Right renal pelvis (tissue), 4 donors: ENCODE measurements around the gene PFDN1. TPM values are rescaled to one million over a fixed set of nuclear protein-coding genes. Genes with fewer than 3 reads are reported as not detected.

Source experiments
- DNase-seq, 4 donors: peaks; one replicate each; pipeline ENCODE4 v3.0.0-alpha.2; 2013; ENCODE audit warnings: low read depth in 4 of 4, low spot score in 3 of 4, missing footprints in 1 of 4
- polyA plus RNA-seq, 4 donors: library from polyadenylated mRNA; unstranded; fragments of 120-200 nt; gene quantifications; one replicate each; pipeline ENCODE4 v1.2.1, GENCODE V29; 2013; ENCODE audit not compliant: insufficient read length in 4 of 4

Gene PFDN1
- polyA plus RNA-seq, 4 donors, result 89.3 to 109 (median 104) TPM

DNA sequence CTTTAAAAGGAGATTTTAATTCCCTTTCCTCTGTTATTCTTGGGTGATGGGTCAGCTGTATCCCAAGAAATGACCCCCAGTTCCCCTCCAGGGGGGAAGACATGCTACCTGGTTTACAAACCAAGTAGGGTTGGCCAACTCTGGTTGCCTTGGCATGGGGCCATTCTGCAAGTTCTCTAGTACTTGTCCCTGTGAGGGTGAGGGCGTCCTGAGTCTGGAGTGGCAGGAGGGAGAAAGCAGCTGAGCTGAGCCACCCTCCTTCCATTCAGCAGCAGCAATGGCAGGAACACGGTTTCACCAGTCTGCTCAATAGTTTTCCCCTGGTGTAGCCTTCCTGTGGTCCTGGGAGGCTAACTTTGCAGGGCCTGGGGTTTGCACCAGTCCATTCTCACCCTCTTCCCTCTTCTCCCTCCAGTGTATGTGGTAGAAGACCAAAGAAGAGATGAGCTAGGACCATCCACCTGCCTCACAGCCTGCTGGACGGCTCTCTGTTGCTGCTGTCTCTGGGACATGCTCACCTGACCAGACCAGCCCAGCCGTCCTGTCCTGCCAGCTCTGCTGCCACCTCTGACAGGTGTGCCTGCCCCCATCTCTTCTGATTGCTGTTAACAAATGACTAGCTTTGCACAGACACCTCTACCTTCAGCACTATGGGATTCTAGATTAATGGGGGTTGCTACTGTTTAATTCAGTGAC lies 59.9 kb downstream of the PFDN1 start:
- DNase-seq, result no peak

DNA sequence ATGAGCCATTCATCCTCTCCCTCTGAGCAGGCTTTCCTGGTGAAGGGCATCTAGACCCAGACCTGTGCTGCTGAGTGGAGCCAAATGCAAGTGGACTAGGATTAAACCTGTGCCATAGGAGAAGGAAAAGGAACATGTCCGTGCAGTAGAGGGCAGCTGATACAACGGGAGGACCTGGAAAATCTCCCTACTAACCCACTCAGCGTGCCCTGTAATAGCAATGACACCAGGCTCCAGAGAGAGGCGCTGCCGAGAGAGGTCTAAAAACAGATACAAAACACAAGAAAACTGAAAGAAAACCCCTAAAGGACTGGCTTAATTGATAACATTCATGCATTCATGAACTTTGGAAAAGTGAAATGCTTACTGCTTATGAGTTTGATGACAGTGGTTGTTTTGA lies 60.8 kb downstream of the PFDN1 start:
- DNase-seq, result no peak

DNA sequence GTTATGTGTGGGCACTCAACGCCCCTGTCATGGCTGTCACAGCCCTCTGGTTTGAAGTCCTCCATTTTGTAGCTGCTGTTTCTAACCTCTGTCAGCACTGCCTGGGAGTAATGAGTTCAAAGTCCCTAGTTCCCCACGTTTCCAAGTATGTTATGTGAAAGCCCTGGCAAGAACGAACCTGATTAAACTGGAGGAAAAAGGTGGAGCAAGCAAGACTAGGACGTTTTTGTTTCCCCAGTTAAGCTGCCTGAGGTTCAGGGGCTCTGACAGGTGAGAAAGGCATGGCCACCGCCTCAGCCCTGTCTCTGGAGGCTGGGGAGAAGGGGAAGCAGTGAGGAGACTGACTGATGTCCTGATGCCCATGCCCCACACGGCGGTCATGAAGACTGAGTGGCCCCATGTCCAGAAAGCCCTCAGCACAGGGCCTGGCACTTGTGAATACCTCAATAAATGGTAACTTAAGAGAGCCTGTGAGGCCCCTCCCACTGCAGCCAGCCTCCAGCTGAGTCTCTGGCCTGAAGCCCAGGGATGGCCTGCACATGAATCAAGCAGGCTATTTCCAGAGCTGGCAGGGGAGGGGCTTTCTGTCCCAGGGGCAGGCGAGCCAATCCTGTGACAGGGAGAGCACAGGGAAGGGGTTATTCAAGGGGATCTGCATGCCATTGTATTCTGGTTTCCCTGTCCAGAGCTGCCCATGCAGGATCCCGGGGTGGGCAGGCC lies 61.8 kb downstream of the PFDN1 start:
- DNase-seq, result peak; percentile 43 to 74 (median 61)

DNA sequence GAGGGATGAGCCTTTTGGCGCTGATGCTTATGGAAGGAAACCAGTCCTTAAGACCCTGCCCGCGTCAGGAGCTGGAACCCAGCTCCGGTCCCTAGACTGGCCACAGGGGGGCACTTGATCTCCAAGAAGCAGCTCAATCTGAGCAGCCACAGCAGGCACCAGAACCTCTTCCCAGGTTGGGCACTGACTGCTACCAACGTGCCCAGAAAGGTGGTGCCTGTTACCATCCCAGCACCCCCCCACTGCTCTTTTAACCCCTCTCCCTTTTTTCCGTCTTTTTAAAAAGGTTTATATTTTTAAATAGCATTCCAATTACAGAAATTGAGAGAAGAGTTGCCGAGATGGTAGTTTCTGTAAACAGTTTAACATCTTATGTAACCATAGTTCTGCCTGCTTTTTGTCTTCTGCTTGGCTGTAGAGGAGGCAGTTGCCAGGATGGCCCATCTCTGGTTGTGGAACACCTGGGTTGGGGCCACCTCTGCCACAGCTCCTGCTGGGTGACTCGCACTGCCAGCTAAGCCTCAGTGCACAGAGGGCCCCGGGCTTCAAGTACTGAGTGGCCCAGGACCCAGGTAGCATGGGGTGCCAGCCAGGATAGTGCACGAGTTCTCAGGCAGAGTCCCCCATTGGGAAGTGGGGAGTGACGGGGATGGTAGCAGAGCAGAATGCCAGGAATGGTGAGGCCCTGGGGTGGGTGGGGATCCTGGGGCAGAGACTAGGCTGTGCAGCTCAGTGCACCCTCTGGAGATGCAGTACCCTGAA lies 62.8 kb downstream of the PFDN1 start:
- DNase-seq, result no peak

DNA sequence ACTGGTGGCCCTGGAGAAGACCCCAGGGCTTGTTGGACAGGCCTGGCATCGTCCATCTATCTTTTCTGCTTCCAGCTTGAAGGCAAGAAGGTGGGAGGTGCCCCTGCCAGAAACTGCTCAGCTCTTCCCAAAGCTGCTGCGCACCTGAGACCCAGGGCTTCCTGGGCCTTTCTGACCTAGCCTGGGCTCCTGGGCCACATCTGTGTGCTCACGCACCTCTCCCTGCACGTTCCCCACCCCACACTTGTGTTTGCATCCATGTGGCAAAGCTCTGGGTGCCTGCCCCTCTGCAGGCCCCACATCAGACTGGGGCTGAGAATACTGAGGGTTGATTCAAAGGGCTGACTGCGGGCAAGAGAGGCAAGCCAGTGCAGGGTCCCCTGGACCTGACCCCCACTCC lies 63.4 kb downstream of the PFDN1 start:
- DNase-seq, result no peak

DNA sequence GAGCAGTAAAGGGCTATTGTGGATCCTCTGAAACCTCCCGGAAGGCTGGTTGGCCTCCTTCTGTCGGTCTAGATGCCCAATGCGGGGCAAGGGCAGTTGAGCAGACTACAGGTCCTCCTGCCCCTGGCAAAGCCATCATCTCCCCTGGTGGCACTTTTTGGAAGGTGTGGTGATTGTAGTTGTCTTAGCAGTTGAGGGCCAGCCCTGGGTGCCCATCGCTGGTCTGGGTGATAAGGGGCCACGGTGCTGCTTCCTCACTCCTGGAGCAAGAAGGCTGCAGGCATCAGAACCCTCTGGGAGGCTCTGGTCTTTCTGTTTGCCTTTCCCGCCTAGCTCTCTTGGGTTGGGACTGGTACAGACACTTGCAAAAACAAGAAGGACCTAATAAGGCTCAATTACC lies 64.1 kb downstream of the PFDN1 start:
- no peak for DNase-seq

DNA sequence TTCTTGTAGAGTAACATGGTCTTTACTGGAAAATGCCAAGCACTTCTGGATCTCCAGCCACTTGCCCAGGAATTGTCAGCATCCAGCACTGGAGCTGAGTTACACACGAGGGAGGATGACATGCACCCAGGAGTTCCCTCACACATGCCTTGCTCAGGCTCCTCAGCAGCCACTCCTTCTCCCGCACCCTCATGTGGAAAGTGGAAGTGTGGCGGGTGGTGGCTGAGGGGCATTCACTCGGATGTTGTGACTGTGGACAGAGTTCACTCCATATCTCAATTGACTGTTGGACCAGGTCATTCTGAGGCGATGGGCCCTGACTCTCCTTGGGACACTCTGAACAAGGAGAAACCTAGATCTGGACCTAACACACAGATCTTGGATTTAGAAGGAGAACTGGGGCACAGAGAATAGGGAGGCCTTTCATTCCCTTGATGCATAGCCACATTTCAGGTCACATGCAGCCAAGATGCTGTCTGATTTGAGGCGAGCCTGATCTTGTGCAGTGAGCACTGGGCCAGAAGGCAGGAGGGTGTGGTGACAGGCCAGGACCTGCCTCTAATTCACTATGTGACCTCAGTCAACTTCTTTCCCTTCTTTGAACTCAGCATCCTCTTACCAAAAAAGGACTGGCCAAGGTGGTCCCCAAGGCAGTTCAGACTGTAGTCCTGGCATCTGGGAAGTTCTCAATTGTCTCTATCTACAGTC lies 65.9 kb downstream of the PFDN1 start:
- DNase-seq, result no peak

DNA sequence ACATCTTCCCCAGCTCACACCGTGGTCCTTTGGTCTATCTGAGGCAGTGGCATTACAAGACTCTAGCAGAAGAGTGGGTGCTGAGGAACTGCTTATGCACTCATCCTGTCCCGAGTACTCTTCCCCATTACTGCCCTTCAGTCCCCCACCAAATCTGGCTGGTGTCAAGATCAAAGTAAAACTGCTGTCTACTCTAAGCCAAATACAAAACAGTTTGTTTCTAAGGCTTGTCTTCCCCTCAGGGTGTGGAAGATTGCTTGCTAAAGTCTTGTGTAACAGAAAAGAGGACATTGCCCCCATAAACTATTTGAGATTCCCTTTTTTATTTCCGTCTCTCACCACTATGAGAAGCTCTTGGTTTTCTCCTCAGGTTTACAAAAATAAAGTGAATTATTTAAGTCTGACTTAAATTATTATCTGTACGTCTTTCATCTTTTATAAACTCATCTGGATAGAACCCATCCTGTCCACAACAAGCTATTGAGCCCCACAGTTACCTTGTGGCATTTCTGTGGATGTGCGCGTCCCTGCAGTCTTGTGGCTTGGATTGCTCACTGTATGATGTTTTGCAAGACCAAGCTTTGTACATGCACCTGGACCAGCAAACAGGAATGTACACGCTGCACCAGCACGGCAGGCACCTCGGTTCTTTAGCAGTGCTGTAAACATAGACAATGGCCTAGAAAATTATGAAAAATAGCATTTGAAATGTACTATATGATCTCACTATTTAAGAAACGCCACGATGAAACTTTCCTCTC lies 66.9 kb downstream of the PFDN1 start:
- no peak for DNase-seq

DNA sequence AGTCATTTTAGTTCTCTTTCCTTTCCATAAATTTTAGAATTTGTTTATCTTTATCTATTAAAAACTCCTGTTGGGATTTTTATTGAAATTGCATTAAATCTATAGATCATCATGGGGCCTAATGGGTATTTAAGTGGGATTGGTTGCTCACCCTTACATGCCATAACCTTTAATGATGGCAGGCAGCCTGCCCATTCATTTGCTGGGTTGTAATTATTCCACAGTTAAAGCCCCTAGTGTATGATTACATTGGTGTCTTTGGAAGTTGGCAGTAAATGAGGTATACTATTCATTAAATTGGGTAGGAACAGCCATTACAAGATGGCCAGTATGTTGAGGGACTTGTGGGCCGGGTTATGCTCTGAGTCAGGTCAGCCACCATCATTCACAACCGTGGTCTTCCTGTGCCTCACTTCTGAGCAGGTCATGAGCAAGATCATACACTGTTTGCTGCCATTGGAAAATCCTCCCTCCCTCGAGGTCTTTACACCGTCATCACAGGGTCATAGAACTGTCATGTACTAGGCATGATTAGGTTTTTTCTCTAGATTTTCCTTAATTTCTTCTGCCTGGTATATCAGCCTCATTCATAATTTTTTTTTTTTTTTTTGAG lies 68.4 kb downstream of the PFDN1 start:
- DNase-seq, result no peak

DNA sequence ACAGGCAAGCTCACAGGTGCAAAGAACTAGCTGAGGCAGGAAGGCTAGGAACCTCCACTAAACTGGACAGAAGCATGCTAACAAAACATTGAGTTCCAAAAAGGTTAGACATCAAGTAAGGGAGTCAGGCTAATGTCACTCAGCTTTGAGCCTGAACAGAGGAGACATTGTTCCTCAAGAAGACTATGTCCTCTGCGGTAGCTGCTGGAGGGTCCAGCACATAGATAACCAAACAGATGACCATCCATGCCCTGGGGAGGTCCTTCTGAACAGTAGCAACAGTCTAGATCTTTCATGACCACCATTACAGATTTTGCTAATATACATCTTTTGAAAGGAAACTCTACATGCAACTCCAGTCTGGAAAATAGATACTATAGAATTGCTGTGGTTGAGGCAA lies 70.2 kb downstream of the PFDN1 start:
- no peak for DNase-seq

DNA sequence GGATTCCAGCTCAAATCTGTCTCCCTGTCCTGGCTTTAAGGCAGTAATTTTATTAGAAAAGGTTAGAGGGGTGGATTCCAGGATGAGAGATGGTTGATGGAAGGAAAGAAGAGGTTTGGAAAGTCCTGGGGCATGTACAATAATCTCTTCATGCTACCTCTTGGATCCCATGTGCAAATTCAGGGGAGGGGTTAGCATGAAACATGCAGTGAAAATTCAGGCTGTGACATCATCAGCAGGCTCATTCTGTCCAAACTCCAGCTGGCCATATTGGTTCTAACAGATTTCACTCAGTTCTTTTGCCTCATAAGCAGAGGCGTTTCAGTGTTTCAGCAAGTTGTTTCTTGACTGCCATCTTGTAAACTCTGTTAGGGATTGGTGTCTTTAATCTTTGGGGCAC lies 72.5 kb downstream of the PFDN1 start:
- no peak for DNase-seq

DNA sequence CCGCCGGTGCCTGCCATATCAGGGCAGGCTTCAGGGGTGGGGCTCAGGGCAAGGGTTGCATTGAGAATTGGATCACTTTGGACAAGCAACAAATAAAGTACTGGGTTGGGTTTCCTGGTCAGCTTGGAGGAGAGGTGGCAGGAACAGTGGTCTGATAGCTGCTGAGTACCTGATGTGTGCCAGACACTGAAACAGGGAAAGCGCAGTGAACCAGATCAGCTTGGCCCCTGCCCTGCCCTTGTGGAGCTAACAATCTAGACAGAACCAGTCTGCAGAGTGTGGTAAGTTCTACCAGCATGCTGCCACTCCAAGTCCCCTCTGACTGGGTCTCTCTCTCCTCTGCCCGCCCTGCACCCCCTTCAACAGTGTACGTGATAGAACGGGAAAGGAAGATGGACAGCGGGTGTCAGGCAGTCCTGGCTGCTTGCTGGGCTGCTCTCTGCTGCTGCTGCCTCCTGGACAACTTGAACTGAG lies 74.5 kb downstream of the PFDN1 start:
- no peak for DNase-seq

DNA sequence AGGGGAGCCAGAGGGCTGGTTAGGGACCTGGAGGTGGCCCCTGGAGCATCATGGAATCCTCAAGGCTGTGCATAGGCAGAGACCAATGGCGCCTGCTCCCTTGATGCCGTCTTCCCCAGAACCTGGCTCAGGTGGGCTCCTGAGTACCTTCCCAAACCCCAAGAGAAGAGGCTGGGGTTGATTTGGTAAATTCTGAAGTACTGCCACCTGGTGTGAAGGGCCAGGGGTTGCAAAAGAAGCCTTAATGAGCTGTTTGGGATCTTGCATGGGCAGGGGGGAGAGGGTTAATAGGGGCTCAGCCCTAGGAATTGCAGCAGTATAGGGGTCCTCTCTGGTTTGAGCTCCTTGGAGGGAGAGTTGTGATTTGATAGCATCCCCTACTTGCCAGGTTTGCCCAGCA lies 75.9 kb downstream of the PFDN1 start:
- DNase-seq, result no peak

DNA sequence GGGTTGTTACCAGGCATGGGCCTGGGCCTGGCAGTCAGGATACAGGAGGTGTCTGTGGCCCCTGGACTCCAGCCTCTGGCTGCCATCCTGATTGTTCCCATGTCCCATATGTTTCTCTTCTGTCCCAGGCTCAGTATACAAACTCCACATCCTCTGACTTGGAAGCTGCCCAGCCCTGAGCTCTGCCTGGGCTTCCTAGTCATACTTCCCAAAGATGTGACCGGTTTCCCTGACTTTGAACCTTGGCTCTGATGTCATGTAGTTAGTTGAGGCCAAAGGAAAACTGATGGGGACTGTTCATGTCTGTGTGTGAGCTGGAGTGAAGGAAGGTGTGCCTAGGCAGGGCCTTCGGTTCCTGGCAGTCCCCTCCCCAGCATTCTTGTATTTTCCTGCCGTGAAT lies 77.5 kb downstream of the PFDN1 start:
- no peak for DNase-seq

DNA sequence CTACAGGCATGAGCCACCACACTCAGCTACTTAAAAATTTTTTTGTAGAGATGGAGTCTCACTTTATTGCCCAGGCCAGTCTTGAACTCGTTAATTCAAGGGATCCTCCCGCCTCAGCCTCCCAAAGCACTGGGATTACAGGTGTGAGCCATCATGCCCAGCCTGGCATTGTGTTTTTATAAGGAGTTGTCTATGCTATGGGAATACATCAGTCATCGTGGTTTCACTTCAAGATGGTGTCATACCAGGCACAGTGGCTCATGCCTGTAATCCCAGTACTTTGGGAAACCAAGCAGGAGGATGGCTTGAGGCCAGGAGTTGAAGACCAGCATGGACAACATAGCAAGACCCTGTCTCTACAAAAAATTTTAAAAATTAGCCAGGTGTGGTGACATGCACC lies 78.2 kb downstream of the PFDN1 start:
- no peak for DNase-seq

DNA sequence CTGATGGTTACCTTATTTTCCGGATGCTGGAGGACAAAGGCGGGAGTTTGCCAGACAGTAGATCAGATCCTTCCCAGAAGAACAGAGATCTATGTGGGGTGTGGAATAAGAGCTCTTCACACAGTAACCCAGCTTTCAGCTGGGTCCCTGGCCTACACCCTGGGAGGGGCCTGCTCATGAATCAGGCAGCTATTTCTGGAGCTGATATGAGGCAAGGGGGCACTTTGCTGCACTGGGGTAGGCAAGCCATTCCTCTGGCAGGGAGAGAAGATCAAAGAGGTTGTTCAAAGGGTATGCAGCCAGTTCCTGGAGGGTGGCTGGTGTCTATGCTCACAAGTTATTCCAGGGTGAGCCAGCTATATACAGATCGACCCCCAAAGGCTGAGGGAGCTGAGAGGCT lies 79.3 kb downstream of the PFDN1 start:
- no peak for DNase-seq

DNA sequence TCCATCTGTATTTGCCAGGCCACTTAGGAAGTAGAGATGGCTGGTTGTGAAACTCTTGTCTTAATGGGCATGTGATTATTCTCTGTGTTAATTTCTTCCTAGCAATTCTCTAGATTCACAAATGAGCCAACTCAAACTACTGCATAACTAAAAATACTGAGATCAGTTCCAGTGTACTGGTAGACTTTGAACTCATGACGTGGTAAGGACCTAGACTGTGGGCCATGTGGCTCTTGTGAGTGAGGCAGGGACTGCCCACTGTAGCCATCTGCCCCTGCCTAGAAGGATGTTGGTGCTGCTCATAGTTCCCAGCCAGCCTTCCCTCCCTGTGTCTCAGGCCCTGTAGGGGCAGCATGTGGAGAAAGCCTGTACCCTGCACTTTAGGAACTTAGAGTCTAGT lies 80.5 kb downstream of the PFDN1 start:
- no peak for DNase-seq

DNA sequence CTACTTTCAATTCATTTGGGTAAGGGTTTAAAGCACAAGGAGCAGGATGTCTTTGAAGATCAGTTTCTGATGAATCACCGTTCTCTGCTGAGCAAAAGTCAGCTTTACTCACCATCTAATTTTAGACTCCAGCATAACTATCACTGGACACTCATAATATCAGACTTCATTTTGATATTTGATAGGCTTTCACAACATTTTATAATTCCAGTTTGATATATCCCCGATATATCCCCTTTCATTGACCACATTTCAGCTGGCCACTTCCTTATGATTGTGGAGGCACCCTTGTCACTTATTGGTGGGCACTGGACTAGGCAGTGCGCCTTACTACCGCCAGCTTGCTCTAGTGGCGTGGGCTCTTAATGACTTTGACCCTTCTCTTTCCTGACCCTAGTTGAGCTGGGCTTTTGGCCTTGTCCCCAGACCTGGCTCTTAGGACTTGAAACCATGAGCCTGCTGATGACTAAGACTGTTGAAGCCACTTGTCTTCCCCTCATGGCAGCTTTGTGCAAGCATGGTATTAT lies 81.1 kb downstream of the PFDN1 start:
- DNase-seq, result no peak

DNA sequence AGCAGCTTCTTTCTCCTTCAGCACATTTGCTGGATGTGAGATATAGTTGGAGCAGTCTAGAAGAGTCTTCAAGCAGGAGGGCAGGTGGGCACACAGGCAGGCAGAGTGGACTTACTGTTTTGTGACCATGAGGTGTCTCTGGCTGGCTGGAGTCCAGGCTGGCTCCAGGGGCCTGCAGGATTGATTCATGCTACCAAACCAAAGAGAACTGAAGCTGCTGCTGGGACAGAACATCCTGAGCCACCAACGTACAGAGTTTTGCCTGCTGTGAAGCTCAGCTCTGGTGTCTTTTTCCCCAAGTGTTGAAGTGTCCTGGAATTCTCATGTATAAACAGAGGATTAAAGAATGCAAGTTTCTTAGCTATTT lies 82.2 kb downstream of the PFDN1 start:
- no peak for DNase-seq
